Stomach smooth muscle (tissue), 2 donors: ENCODE results near the gene CCR3.
"Not testable (repeated sequence)": the region's sequence is repeated elsewhere in the genome, so short reads cannot be mapped to it uniquely, and the experiment has no call there.

Experiments used
- H3K27ac ChIP-seq: one replicate; pipeline ENCODE4 v1.7.0; 2013; ENCODE audit warnings: mild to moderate bottlenecking, low read length, inconsistent platforms
- H3K27me3 ChIP-seq, 2 donors: one replicate each; pipeline ENCODE4 v1.7.0; 2013; ENCODE audit warnings: low read length in 2 of 2; ENCODE audit not compliant: insufficient read depth in 2 of 2, control insufficient read depth in 1 of 2
- H3K36me3 ChIP-seq, 2 donors: one replicate each; pipeline ENCODE4 v1.7.0; 2013; ENCODE audit warnings: low read length in 2 of 2; ENCODE audit not compliant: control insufficient read depth in 2 of 2, insufficient read depth in 2 of 2
- H3K4me1 ChIP-seq: one replicate; pipeline ENCODE4 v1.7.0; 2013; ENCODE audit warnings: low read length; ENCODE audit not compliant: control insufficient read depth, insufficient read depth
- H3K4me3 ChIP-seq, 2 donors: one replicate each; pipeline ENCODE4 v1.7.0; 2013; ENCODE audit warnings: low read length in 2 of 2
- H3K9ac ChIP-seq, 2 donors: one replicate each; pipeline ENCODE4 v1.7.0; 2013; ENCODE audit warnings: low read length in 2 of 2, mild to moderate bottlenecking in 1 of 2
- H3K9me3 ChIP-seq, 2 donors: one replicate each; pipeline ENCODE4 v1.7.0; 2013; ENCODE audit warnings: low read length in 2 of 2; ENCODE audit not compliant: control insufficient read depth in 2 of 2
- donor health status: healthy.
- donor health status: Pancreatic carcinoma.

Gene CCR3

DNA sequence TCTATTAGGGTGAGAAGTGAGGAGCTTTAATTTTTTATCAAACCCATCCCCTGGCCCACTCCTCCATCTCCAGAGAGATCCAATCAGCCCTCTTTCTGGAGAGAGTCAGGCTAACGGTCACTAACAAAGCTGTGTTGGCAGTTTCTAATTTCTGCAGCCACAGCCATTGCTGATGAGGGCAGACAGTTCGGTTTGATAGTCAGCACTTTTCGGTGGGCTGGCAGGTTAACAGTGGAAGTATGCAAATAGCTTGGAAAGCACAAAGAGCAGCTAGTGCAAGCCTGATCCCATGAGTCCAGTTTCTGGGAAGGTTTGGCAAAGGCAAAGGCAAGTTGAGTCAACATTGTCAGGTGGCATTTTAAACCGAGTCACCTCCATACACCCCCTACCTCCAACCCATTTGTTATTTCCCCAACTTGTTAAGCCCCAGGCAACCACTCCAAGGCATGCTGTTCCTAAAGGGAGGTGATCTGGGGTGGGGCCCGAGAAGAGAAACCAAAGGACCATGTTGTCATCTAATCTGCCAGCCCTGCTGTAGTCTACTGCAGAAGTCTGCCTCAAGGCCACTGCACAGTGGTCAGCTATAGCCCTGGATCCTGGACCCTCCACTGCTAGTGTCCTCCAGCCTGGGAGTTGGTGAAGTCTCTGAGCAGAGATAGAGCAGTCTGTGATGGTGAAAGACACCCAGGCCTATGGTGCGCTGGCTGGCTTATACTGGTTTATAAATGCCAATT lies 35.8 kb upstream of the CCR3 start:
- H3K9ac ChIP-seq: peak overlapping the region in 1 of 2 donors; percentile 34
- no peaks in the 10 kb centered on the region for H3K27me3 ChIP-seq
- no peaks in the 10 kb centered on the region for H3K9me3 ChIP-seq
- no peak overlapping the region for H3K27ac ChIP-seq
- H3K4me3 ChIP-seq: no peak overlapping the region
- no peaks in the 10 kb centered on the region for H3K4me1 ChIP-seq
- H3K36me3 ChIP-seq: no peaks in the 10 kb centered on the region

DNA sequence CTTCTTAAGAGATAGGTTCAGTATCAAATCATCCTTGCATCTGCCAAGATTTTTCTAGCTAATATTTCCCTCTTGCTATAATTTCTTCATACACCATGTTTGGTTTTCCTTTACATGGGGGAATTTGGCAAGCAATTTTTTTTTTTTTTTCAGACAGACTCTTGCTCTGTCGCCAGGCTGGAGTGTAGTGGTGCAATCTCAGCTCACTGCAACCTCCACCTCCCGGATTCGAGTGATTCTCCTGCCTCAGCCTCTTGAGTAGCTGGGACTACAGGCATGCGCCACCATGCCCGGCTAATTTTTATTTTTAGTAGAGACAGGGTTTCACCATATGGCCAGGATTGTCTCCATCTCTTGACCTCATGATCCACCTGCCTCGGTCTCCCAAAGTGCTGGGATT lies 34.7 kb upstream of the CCR3 start:
- H3K27ac ChIP-seq, H3K9ac ChIP-seq, H3K27me3 ChIP-seq: not testable (repeated sequence)

DNA sequence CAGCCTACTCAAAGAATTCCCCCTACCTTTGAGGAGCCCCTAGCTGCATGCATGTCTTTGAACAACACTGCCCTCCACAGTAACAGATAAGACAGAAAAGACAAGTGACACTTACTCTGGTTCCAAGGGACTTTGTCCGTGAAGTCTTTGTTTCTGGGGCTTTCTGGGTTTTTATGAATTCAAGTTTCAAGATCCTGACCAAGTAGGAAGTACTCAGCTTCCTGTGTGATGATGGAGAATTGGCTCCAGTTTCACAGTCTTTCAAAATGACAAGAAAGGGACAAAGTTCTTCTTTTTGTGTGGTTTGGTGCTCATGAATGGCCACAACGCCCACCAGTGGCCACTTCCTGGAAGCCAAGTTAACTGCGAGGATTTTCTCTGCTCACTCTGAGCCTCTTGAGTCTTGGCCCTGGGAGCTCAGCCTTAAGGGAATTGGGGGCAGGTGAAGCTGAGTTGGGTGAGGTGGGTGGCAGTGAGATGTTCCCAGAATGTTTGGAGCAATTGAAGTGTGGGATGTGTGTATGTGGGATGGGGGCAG lies 34.0 kb upstream of the CCR3 start, which contains the start of gene CCR1:
Gene CCR1, minus strand, starts transcription at position 147 of the 538 bp plus-strand sequence. CDS start 4,000 bp downstream, outside the sequence.
- peak within 1 kb of the TSS in 1 of 2 donors; percentile 34 for H3K9ac ChIP-seq
- H3K27ac ChIP-seq: no peak within 1 kb of the TSS
- H3K4me1 ChIP-seq: peaks cover 2% of the 10 kb centered on the region

More for the DNA sequence above, 34.7 kb upstream of the CCR3 start:
- not testable (repeated sequence) for H3K9me3 ChIP-seq, H3K4me1 ChIP-seq, H3K36me3 ChIP-seq
- peak overlapping the region; percentile 7 to 35 for H3K4me3 ChIP-seq

DNA sequence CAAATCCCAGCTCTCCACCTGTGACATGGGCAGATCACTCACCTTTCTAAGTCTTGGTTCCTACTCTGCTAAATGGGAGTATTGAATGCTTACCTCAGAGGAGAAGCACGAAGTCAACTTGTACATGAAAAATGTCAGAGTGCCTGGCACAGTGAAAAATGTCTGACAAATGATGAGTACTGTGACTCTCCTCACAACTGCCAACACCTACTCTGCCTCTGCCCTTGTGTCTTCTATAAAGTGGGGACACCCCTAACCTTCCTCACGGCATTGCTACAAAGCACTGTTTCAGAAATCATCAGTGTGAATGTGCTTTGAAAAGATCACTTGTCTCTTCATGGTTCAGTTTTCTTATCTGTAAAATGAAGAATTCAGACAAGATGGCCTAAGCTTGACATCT lies 33.2 kb upstream of the CCR3 start:
- Histone ChIP-seq H3K36me3 (no peaks in the 10 kb centered on the region), H3K9ac (no peak overlapping the region), H3K9me3 (no peaks in the 10 kb centered on the region), H3K4me1 (peaks cover 2% of the 10 kb centered on the region), H3K4me3 (no peak overlapping the region), H3K27me3 (no peaks in the 10 kb centered on the region), H3K27ac (no peak overlapping the region)

More for the DNA sequence above, 34.0 kb upstream of the CCR3 start, which contains the start of gene CCR1:
- Histone ChIP-seq H3K27me3 (no peaks in the 10 kb centered on the region), H3K9me3 (no peaks in the 10 kb centered on the region), H3K36me3 (no peaks in the 10 kb centered on the region), H3K4me3 (peak within 1 kb of the TSS; percentile 7 to 35)

DNA sequence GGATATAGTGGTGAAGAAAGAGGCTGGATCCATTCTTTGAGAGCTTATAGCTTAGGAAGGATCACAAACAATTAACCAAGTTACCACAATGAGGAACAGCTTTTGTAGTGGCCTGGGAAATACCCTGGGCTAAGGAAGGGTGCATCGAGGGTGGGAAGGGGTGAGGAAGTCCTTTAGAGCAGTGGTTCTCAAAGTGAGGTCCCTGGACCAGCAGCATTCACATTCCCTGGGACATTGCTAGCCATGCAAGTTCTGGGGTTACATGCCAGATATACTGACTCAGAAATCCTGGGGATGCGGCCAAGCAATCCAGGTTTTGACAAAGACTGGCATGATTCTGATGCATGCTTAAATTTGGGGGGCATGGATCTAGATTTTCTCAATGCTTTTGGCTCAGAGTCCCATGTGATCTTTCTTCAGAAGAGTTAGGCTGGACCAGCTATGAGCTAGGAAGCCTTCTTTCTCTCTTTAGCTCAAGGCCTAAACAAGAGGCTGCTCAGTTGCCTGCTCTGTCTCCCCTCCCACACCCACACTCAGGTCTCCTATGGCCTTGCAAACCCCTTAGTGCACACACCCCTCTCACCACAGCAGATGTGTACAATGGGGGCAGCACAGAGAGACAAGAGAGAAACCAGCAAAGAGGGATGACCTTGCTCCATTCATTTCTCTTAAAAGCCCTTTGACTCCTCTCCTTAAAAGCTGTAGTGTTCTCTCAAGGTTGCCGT lies 32.4 kb upstream of the CCR3 start:
- no peaks in the 10 kb centered on the region for H3K9me3 ChIP-seq
- no peaks in the 10 kb centered on the region for H3K36me3 ChIP-seq
- no peak overlapping the region for H3K4me3 ChIP-seq
- H3K4me1 ChIP-seq: peaks cover 2% of the 10 kb centered on the region
- H3K27me3 ChIP-seq: peaks cover 0 to 4% of the 10 kb centered on the region in 2 donors
- no peak overlapping the region for H3K27ac ChIP-seq
- no peak overlapping the region for H3K9ac ChIP-seq

DNA sequence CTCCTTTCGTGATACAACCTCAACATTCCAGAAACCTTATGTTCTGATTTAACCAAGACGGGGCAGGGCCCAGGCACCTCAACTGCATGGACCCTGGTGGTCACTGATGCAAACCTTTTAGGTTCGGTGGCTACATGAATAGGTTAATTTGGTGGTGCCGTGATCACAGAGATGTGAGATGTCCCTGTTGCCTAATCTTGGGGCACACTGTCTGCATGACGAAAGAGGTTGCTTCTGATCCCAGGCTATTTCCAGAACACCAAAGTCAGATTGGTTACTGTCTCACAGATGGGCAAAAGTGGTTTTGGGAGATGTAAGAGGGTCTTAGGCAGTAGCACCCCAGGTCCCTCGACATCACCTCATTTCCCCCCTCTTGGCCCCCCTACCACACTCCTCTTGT lies 30.2 kb upstream of the CCR3 start:
- Histone ChIP-seq H3K36me3 (no peaks in the 10 kb centered on the region), H3K9ac (no peak overlapping the region), H3K27me3 (peaks cover 0 to 7% of the 10 kb centered on the region in 2 donors), H3K4me3 (no peak overlapping the region), H3K9me3 (no peaks in the 10 kb centered on the region), H3K27ac (no peak overlapping the region), H3K4me1 (peaks cover 2% of the 10 kb centered on the region)

DNA sequence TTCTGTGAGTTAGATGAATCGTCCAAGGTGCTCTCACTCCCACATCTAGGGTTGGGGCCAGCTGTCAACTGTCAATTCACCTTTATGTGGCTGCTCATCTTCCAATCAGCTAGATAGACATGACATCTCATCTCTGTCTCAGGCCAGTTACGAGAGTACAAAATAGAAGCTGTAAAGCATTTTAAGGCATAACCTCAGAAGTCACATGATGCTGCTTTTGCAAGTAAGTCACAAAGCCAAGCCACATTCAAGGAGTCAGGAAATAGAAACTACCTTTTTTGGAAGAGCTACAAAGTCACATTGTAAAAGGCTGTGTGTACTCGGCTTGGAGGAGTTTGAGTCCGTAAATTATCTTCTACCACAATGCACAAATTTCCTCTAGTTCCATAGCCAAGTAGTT lies 29.1 kb upstream of the CCR3 start:
- Histone ChIP-seq H3K9me3 (no peaks in the 10 kb centered on the region), H3K9ac (no peak overlapping the region), H3K4me3 (no peak overlapping the region), H3K4me1 (peaks cover 2% of the 10 kb centered on the region), H3K27ac (no peak overlapping the region), H3K27me3 (peaks cover 0 to 7% of the 10 kb centered on the region in 2 donors), H3K36me3 (no peaks in the 10 kb centered on the region)

DNA sequence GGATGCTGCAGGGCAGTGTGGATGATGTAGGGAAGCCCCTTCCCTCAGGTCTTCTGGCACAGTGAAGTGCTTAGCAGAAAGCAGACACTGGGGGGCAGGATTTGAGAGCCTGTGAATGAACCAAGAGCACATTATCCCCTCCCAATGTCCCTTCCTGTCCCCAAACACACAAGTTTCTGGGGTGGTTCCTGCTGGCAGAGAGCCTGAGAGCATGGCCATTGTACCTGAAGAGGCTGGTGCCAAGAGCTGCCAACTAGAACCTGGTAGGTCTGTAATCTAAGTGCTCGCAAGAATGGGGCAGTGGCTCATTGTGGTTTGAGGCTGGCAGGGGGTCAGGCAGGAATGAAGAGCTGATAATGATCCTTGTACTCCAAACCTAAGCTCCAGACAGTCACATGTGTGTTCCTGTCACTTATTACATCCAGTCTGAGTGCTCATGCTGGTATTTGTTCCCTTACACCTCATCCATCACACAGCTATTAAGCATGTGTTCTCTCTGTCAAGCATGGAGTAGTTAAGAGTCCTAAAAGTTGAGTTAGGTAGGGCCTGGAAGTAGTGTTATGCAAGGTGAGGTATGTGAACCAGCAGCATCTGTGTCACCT lies 27.4 kb upstream of the CCR3 start:
- peaks cover 0 to 7% of the 10 kb centered on the region in 2 donors for H3K27me3 ChIP-seq
- no peaks in the 10 kb centered on the region for H3K36me3 ChIP-seq
- H3K9ac ChIP-seq: no peak overlapping the region
- no peak overlapping the region for H3K27ac ChIP-seq
- H3K4me3 ChIP-seq: no peak overlapping the region
- H3K9me3 ChIP-seq: no peaks in the 10 kb centered on the region
- peaks cover 2% of the 10 kb centered on the region for H3K4me1 ChIP-seq

DNA sequence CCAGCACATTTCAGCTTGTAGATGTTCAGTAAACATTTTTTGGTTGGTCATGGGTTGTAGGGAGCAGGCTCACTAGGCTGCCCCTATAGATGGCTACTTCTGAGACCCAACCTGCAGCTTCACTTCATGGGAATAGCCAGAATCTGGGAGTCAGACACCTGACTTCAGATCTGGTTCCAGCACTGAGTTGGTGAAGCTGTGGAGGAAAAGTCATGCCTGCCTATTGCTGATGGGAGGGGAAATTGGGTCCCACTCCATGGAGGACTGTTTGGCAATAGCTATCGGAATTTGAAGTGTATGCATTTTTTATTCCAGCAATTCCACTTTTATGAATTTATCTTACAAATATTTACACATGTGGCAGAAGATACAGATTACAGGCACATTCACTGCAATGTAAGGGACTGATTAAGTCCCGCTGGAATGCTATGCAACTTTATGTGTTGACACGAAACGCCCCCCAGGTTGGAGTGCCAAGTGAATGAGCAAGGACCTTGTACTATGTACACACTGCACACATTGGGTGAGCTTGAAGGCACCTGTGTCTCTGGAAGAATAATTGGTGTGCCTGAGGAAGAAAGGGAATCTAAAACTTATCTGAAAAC lies 26.3 kb upstream of the CCR3 start:
- Histone ChIP-seq H3K27me3 (peaks cover 0 to 7% of the 10 kb centered on the region in 2 donors), H3K27ac (no peak overlapping the region), H3K4me1 (peaks cover 2% of the 10 kb centered on the region), H3K9me3 (no peaks in the 10 kb centered on the region), H3K9ac (no peak overlapping the region), H3K36me3 (no peaks in the 10 kb centered on the region), H3K4me3 (no peak overlapping the region)

DNA sequence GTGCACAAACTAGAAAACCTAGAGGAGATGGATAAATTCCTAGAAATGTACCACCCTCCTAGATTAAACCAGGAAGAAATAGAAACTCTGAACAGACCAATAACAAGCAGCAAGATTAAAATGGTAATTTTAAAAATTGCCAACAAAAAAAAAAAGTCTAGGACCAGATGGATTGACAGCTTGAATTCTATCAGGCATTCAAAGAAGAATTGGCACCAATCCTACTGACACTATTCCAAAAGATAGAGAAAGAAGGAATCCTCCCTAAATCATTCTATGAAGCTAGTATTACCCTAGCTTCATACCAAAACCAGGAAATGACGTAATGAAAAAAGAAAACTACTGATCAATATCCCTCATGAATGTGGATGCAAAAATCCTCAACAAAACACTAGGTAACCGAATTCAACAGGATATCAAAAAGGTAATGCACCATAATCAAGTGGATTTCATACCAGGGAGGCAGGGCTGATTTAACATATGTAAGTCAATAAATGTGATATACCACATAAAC lies 24.0 kb upstream of the CCR3 start:
- no peak overlapping the region for H3K27ac ChIP-seq
- H3K9me3 ChIP-seq: no peaks in the 10 kb centered on the region
- H3K36me3 ChIP-seq: no peaks in the 10 kb centered on the region
- H3K27me3 ChIP-seq: peaks cover 0 to 7% of the 10 kb centered on the region in 2 donors
- no peak overlapping the region for H3K4me3 ChIP-seq
- no peak overlapping the region for H3K9ac ChIP-seq
- H3K4me1 ChIP-seq: no peaks in the 10 kb centered on the region
